Glomerular visceral epithelial cell (primary cell): ENCODE measurements around the gene PDE6D.
A peak's percentile ranks its signal among the peaks of the same experiment; 100 is the strongest.

ENCODE experiments used
- DNase-seq: peaks from one replicate; pipeline ENCODE4 v3.0.0-alpha.2; 2016; ENCODE audit errors: extremely low spot score

The PDE6D gene

GRCh38 chr2:231780909-231781797, at the start of gene PDE6D:
Gene PDE6D (minus strand): TSS chr2:231781282. CDS start chr2:231781114, 168 bp downstream.
- DNase-seq, result peak; percentile 99

DNA sequence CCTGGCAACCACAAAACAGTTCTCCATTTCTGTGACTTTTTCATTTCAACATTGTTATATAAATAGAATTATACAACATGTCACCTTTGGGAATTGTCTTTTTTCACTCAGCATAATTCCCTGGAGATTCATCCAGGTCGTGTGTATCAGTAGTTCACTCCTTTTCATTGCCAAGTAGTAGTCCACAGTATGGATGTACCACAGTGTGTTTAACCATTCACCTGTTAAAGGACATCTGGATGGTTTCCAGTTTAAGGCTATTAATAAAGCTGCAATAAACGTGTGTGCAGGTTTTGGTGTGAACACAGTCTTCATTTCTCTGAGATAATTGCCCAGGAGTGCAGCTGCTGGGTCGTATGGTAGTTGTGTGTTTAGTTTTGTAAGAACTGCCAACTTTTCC, 40.8 kb upstream of the PDE6D start:
- DNase-seq, result no peak

DNA sequence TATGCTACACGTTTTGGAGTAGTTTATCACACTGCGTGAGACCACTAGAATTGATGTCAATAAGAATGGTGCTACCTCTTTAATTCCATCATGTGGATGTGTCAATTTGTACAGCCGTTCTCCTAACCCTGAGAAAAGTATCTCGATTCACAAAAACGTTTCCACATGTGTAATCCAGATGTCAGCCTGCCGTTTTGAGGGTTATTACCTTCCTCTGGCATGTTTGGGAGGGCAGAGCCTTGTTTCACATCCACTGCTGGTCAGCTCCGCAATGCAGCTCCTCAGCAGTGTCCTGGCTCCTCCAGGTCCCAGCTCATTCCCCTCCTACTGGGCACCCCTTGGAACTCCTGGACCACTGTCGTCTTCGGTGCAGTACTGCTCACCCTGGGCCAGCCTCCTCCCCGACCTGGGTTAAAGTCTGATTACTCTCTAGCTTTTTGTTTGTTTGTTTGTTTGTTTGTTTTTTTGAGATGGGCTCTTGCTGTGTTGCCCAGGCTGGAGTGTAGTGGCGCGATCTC, 39.8 kb upstream of the PDE6D start:
- no peak for DNase-seq

DNA sequence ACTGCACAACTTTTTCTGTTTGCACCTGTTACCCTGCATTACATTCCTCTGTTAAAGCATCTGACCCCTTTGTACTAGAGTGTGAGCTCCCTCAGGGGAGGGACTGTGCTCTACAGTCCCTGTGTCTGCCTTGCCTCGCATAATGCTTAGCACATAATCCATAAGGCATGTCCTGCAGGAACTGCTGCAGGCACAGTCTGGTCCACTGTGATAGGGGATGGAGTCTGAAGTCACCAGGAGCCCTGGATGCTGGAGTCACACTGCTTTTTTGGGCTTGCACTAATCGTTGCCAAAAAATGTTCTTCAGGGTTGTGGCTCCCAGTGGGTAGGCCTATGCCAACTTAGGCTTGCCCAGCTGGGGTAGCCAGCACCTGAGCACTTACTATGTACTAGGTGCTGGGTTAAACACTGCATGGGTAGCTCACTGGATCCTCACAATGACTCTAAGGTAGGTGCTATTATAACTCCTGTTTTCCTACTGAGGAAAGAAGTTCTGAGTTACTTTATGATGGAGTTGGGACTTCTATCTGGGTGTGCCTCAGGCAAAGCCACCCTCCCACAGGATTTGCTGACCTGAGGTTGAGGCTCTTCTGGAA, 38.5 kb upstream of the PDE6D start:
- DNase-seq, result no peak

- no peak for DNase-seq
Measured at GRCh38 chr2:231816327-231817026, 35.4 kb upstream of the PDE6D start.

DNA sequence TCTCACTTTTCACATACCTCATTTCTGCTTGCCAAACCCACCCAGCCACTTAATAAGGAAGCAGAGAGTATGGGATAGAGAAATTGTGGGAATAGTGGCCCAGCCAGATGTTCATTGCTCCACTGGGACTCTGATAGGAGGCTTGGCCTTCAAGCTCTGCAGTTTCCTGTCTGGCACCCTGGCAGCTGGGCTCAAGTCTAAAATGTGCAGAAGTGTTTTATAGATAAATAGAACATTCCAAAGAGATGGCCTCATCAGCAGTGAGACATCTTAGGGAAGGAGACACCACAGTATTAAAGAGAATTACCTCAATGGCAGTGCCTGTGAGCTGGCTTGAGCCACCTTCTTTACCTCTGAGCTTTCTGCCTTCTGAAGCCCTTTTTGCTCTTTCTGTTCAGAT, 29.8 kb upstream of the PDE6D start:
- peak; percentile 65 for DNase-seq

DNA sequence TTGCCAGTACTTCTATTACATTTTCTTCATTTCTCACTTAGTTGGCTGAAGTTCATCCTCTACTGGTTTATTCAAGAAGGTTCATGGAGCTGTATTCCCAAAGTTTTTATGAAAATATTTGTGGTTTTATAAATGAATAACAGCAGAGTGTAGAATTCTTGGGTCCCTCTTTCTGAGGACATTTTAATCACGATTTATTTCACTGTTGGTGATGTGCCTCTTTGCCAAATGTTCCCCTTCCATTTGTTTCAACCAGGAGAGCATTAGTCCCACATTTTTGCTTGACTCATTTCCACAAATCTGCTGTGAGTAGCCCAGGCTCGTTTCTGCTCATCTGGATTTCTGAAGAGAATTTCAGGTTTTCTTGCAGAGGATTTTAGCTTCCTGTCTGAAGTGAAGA, 25.9 kb upstream of the PDE6D start:
- DNase-seq, result no peak

- DNase-seq, result no peak
Measured at GRCh38 chr2:231803501-231804138, 22.5 kb upstream of the PDE6D start.

- DNase-seq, result peak; percentile 35
Measured at GRCh38 chr2:231800493-231801091, 19.5 kb upstream of the PDE6D start.

- peak; percentile 72 for DNase-seq
Measured at GRCh38 chr2:231795525-231796327, 14.6 kb upstream of the PDE6D start.

- no peak for DNase-seq
Measured at GRCh38 chr2:231794383-231794782, 13.3 kb upstream of the PDE6D start.

GRCh38 chr2:231791107-231791506, 10.0 kb upstream of the PDE6D start:
- DNase-seq, result no peak

GRCh38 chr2:231786917-231787292, 5.8 kb upstream of the PDE6D start:
- no peak for DNase-seq

DNA sequence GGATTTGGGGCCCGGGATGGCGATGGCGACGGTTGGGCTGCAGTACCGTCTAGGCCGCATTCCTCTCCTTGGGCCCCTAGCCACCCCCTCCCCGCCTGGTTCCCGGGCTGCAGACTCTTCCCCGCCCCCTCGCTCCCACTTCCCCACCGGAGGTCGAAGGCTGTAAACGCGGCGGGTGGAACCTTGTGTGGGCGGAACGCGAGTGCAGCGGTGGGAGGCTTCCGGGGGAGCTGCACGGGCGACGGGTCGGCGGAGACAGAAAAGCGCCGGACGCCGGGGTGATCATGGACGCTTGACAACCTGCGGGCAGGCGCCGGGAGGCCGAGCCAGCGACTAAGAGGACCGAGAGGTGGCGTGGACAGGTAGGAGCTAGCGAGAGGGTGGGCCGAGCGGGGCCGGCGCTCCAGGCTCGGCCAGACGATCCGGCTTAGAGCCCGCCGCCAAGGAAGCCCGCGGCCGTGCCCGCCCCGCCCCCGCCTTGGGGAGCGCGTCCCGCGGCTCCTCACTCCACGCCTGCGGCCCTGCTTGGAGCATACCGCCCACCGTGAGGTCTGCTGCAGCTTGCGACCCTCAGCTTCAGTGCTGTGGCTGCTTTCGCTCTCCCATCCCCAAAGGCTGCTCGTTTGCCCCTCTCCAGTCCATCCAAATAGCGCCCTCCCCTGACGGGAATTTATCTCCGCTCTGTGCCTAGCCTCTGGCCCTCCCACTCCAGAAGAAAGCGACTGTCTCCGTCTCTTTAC, 5.3 kb upstream of the PDE6D start, which contains the start of gene COPS7B:
Gene COPS7B (plus strand): TSS at position 269 of the 740 bp plus-strand sequence. CDS start 2,126 bp downstream, outside the sequence.
- DNase-seq, result peak; percentile 78

DNA sequence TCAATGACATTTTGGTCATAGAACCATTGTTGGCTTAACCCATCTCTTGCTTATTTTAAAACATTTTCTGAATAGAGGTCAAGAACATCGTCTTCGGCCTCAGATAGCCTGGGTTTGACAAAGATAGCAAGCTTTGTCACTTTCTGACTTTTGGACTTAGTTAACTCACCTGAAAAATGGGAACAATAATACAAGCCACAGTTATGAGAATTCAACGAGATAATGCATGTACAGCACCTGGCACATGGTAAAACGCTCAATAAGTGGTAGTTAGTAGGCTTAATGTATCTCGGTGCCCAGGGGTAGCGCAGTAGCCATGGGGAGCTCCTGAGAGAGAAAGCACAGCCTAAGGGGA, 4.7 kb upstream of the PDE6D start:
- DNase-seq, result no peak

DNA sequence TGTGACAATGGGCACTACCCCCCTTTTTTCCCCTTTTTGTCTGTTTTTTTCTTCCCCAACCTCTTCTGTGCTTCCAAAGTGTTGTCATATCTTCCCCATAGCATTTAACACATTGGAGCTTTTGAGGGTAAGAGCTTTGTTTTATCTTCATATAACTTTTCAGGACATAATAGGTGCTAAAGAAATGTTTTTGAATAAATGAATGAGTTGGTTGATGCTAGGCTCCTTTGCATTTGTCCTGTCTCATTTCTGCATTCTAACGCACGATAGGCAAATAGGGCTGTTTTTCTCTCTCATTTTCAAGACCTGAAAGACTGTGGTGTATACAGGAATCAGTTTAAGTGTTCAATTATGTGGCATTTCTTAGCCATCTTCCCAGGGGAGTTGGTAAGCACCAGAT, 4.3 kb upstream of the PDE6D start:
- DNase-seq, result no peak

DNA sequence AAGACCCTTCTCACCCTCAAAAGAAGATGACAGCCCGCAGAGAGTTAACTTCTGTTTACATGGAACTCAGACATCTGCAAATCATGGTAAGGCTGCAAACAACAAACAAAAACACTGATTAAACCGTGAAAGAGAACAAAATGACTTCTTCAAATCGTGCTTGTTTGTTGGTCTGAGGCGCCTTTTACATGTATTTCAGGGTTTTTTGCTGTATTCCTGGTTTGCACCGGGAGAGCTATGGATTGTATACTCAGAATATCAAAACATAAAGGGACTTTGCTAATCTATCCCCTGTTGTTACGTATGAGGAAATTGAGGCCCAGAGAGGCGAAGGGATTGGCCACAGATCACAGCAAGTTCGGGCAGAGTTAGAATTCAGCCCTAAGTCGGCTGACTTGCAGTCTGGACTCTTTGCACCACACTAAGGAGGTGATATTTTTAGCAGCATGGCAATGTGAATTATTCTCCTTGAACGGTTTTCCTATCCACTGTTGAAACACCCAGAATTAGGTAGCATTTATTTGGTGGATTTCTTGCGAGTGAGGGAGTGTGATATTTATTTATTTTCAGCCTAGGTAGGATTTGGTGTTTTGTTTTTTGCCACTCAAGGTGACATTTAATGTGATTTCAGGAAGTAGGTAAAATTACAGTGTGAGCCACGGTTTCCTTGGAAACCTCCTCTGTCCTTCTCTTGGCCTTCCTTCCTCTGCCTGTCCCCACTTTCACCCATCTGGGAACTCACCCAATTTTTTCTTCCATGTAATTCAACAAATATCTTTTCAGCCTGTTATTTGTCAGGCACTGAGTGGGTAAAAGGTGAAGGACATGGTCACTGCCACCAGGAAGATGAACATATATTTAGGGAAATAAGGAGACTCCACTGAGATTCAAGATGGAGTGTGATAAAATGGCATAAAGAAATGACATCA, 980 bp upstream of the PDE6D start:
- peak; percentile 25 for DNase-seq

GRCh38 chr2:231780123-231780908, 766 bp downstream of the PDE6D start:
- DNase-seq, result peak; percentile 24
